DND-41 (cell line): Measurements from ENCODE around the gene BAIAP2.
"Not testable (repeated sequence)": the region's sequence is repeated elsewhere in the genome, so short reads cannot be mapped to it uniquely, and the experiment has no call there.

Experiments used
- ATAC-seq: fragments of 200-7000 bp; cut with Tn5 transposase; 3 replicates; pipeline ENCODE4 v1.9.1; 2021; ENCODE audit warnings: low read depth; ENCODE audit not compliant: insufficient read depth
- DNase-seq: peaks from one replicate; pipeline ENCODE4 v3.0.0-alpha.2; 2020
- H2AFZ ChIP-seq: 2 replicates; pipeline ENCODE4 v1.6.0; 2012; ENCODE audit warnings: low read depth, low read length
- H3K27ac ChIP-seq: 2 replicates; pipeline ENCODE4 v1.5.1; 2012; ENCODE audit warnings: low read length, inconsistent platforms
- H3K27me3 ChIP-seq: fragments of 200-600 bp; sonication (generic); 2 replicates; pipeline ENCODE4 v1.6.0; 2012; ENCODE audit warnings: low read length, mild to moderate bottlenecking, inconsistent platforms; ENCODE audit not compliant: insufficient read depth, poor library complexity
- H3K36me3 ChIP-seq: 2 replicates; pipeline ENCODE4 v1.5.1; 2012; ENCODE audit warnings: low read length, inconsistent platforms; ENCODE audit not compliant: insufficient read depth
- H3K4me1 ChIP-seq: 2 replicates; pipeline ENCODE4 v1.5.1; 2012; ENCODE audit warnings: mild to moderate bottlenecking, low read length; ENCODE audit not compliant: insufficient read depth
- H3K4me2 ChIP-seq: 2 replicates; pipeline ENCODE4 v1.6.0; 2012; ENCODE audit warnings: mild to moderate bottlenecking, moderate library complexity, low read length, inconsistent platforms; ENCODE audit not compliant: insufficient read depth
- H3K4me3 ChIP-seq, 2 experiments: fragments of 200-600 bp in 1 of 2; shearing (Covaris generic) in 1 of 2; 2 replicates each; pipeline ENCODE4 v1.5.1; 2012 to 2016; ENCODE audit warnings: inconsistent platforms in 2 of 2, low read length in 2 of 2, mild to moderate bottlenecking in 2 of 2, low read depth in 1 of 2, moderate library complexity in 1 of 2
- H3K79me2 ChIP-seq: 2 replicates; pipeline ENCODE4 v1.6.0; 2012; ENCODE audit warnings: low read length, inconsistent platforms; ENCODE audit not compliant: insufficient read depth
- H3K9ac ChIP-seq: 2 replicates; pipeline ENCODE4 v1.6.0; 2012; ENCODE audit warnings: low read depth, mild to moderate bottlenecking, inconsistent platforms, low read length, moderate library complexity
- H3K9me3 ChIP-seq: 2 replicates; pipeline ENCODE4 v1.5.1; 2012; ENCODE audit warnings: low read length, moderate library complexity, mild to moderate bottlenecking, inconsistent platforms; ENCODE audit not compliant: insufficient read depth, severe bottlenecking
- H4K20me1 ChIP-seq: 2 replicates; pipeline ENCODE4 v1.6.0; 2012; ENCODE audit warnings: low read length; ENCODE audit not compliant: insufficient read depth
- EZH2 ChIP-seq: IDR thresholded peaks from 3 replicates; pipeline ENCODE4 v1.6.1; 2012; ENCODE audit warnings: borderline replicate concordance, low read depth, mild to moderate bottlenecking, moderate library complexity, low read length, inconsistent platforms; ENCODE audit not compliant: severe bottlenecking
- TF ChIP-seq, protein P1 (sequence below): IDR thresholded peaks from 2 replicates; pipeline ENCODE4 v1.5.1; 2012; ENCODE audit warnings: borderline replicate concordance, low read length, moderate library complexity, mild to moderate bottlenecking; ENCODE audit not compliant: poor library complexity, severe bottlenecking; ENCODE audit errors: extremely low read depth

BAIAP2 gene

DNA sequence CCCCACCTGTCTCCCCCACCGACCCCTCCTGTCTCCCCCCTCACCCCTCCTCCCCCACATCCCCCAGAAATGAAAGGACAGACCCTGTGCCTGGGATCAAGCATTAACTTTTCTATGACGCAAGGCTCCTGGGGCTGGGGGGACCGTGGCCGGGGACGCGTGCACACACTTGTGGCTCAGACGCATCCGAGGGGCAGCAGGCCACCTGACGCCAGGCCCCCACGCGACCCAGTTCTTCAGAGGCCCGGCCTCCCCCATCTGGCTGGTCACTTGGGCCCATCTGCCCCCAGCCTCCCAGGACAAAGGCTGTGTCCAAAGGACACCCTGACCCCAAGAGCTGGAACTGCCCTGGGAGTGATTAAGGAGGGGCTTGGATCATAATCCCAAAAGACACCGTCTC is 116.3 kb downstream of the BAIAP2 start:
- H3K27me3 ChIP-seq: peaks cover 3% of the 10 kb centered on the region
- no peak overlapping the region for H2AFZ ChIP-seq
- TF ChIP-seq, protein P1, sequence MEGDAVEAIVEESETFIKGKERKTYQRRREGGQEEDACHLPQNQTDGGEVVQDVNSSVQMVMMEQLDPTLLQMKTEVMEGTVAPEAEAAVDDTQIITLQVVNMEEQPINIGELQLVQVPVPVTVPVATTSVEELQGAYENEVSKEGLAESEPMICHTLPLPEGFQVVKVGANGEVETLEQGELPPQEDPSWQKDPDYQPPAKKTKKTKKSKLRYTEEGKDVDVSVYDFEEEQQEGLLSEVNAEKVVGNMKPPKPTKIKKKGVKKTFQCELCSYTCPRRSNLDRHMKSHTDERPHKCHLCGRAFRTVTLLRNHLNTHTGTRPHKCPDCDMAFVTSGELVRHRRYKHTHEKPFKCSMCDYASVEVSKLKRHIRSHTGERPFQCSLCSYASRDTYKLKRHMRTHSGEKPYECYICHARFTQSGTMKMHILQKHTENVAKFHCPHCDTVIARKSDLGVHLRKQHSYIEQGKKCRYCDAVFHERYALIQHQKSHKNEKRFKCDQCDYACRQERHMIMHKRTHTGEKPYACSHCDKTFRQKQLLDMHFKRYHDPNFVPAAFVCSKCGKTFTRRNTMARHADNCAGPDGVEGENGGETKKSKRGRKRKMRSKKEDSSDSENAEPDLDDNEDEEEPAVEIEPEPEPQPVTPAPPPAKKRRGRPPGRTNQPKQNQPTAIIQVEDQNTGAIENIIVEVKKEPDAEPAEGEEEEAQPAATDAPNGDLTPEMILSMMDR: no peak
- no peaks in the 10 kb centered on the region for H3K9me3 ChIP-seq
- no peak overlapping the region for H3K27ac ChIP-seq
- no peak for DNase-seq
- H3K79me2 ChIP-seq: no peaks in the 10 kb centered on the region
- H3K4me1 ChIP-seq: no peaks in the 10 kb centered on the region
- no peaks in the 10 kb centered on the region; the same call in 1 of the 2 replicates for H4K20me1 ChIP-seq
- no peak overlapping the region for H3K4me3 ChIP-seq
- no peak overlapping the region for H3K4me2 ChIP-seq
- no peak for ATAC-seq
- no peak overlapping the region for H3K9ac ChIP-seq
- no peaks in the 10 kb centered on the region for H3K36me3 ChIP-seq

GRCh38 chr17:81152288-81152828 is 117.4 kb downstream of the BAIAP2 start:
- Histone ChIP-seq H3K4me1 (no peaks in the 10 kb centered on the region), H3K27ac (no peak overlapping the region), H3K9ac (no peak overlapping the region), H3K4me2 (no peak overlapping the region), H3K36me3 (no peaks in the 10 kb centered on the region), H4K20me1 (no peaks in the 10 kb centered on the region; the same call in 1 of the 2 replicates), H3K4me3 (no peak overlapping the region), H2AFZ (no peak overlapping the region), H3K79me2 (no peaks in the 10 kb centered on the region), H3K27me3 (peaks cover 3% of the 10 kb centered on the region), H3K9me3 (no peaks in the 10 kb centered on the region)
- TF ChIP-seq, protein P1: no peak
- TF ChIP-seq EZH2: no peak
- ATAC-seq (no peak), DNase-seq (no peak)

GRCh38 chr17:81153340-81153803 is 118.4 kb downstream of the BAIAP2 start:
- H3K27ac ChIP-seq: no peak overlapping the region
- H4K20me1 ChIP-seq: no peaks in the 10 kb centered on the region; the same call in 1 of the 2 replicates
- TF ChIP-seq, protein P1: no peak
- DNase-seq (no peak), ATAC-seq (no peak)
- no peak overlapping the region for H3K4me2 ChIP-seq
- no peaks in the 10 kb centered on the region for H3K36me3 ChIP-seq
- no peak overlapping the region for H2AFZ ChIP-seq
- no peaks in the 10 kb centered on the region for H3K4me1 ChIP-seq
- no peak overlapping the region for H3K4me3 ChIP-seq
- H3K9ac ChIP-seq: no peak overlapping the region
- no peaks in the 10 kb centered on the region for H3K79me2 ChIP-seq
- no peaks in the 10 kb centered on the region for H3K9me3 ChIP-seq
- H3K27me3 ChIP-seq: peaks cover 3% of the 10 kb centered on the region

GRCh38 chr17:81154016-81154415 is 119.1 kb downstream of the BAIAP2 start:
- not testable (repeated sequence) for H3K9me3 ChIP-seq, H3K36me3 ChIP-seq, H3K4me3 ChIP-seq, ATAC-seq, H4K20me1 ChIP-seq, H3K27ac ChIP-seq, H3K4me2 ChIP-seq, DNase-seq, H3K27me3 ChIP-seq, H3K9ac ChIP-seq, H2AFZ ChIP-seq, H3K4me1 ChIP-seq, H3K79me2 ChIP-seq
